H1 (cell line): ENCODE measurements around the gene PLCB4. TPM values are rescaled to one million over a fixed set of nuclear protein-coding genes. Genes with fewer than 3 reads are reported as not detected.

Experiments
- CHD7 ChIP-seq: fragments of 300-600 bp; sonication (generic); IDR thresholded peaks from 2 replicates; pipeline ENCODE4 v1.7.1; 2012; ENCODE audit warnings: low read length, moderate library complexity, mild to moderate bottlenecking, inconsistent platforms; ENCODE audit not compliant: insufficient replicate concordance
- SRF ChIP-seq: IDR thresholded peaks from 2 replicates; pipeline ENCODE4 v1.6.1; 2011; ENCODE audit warnings: mild to moderate bottlenecking, low read depth, low read length, moderate library complexity
- polyA plus RNA-seq, 7 experiments: library from polyadenylated mRNA; depleted of rRNA in 3 of 7; stranded (reverse) in 5 of 7; unstranded in 2 of 7; fragments of >200 nt in 5 of 7; fragments of 200-250 nt in 2 of 7; gene quantifications; 1 replicate in 5 of 7; 2 replicates in 1 of 7; 4 replicates in 1 of 7; pipeline versions ENCODE4 v1.2.1 to v1.2.3, GENCODE V29; 2011 to 2013; ENCODE audit warnings: missing spikeins in 2 of 7, mixed read lengths in 2 of 7
- total RNA-seq: library from RNA; stranded (reverse); fragmentation: NEBNext Ultra II Directional; extraction: Animal tissue kit (Norgen Biotek cat#: 25700); gene quantifications from 2 replicates; pipeline ENCODE4 v1.2.1, GENCODE V29; 2021
- TF ChIP-seq, protein P1 (sequence below), 3 experiments: IDR thresholded peaks; 1 replicate in 2 of 3; 2 replicates in 1 of 3; pipeline versions ENCODE4 v1.5.1 to v1.6.1; 2011; ENCODE audit warnings: low read length in 3 of 3, mild to moderate bottlenecking in 3 of 3, inconsistent platforms in 2 of 3, low read depth in 1 of 3, moderate library complexity in 1 of 3; ENCODE audit not compliant: insufficient read depth in 1 of 3; ENCODE audit errors: control extremely low read depth in 1 of 3

Gene PLCB4
- total and polyA plus RNA-seq, 2 of the 8 experiments (the other 6 are each of a cell fraction or from before 2014, with no cell fraction given) = 3.2 to 14.1 TPM

GRCh38 chr20:9255171-9255570, 186.3 kb downstream of the PLCB4 start (continued):
- TF ChIP-seq CHD7 (no peak), SRF (no peak)
- TF ChIP-seq, protein P1, sequence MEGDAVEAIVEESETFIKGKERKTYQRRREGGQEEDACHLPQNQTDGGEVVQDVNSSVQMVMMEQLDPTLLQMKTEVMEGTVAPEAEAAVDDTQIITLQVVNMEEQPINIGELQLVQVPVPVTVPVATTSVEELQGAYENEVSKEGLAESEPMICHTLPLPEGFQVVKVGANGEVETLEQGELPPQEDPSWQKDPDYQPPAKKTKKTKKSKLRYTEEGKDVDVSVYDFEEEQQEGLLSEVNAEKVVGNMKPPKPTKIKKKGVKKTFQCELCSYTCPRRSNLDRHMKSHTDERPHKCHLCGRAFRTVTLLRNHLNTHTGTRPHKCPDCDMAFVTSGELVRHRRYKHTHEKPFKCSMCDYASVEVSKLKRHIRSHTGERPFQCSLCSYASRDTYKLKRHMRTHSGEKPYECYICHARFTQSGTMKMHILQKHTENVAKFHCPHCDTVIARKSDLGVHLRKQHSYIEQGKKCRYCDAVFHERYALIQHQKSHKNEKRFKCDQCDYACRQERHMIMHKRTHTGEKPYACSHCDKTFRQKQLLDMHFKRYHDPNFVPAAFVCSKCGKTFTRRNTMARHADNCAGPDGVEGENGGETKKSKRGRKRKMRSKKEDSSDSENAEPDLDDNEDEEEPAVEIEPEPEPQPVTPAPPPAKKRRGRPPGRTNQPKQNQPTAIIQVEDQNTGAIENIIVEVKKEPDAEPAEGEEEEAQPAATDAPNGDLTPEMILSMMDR (IDR thresholded peaks at IDR 0.05; ENCODE audit: control extremely low read depth in 1 of 3, insufficient read depth in 1 of 3, low read depth in 1 of 3, low read length in 3 of 3) = no peak
